ENCODE data around the gene ATF7IP2. TPM values are rescaled to one million over a fixed set of nuclear protein-coding genes. Genes with fewer than 3 reads are reported as not detected.

ATF7IP2 gene
- total and polyA plus RNA-seq, 2 of the 13 experiments (the other 11 are each of a cell fraction or from before 2014, with no cell fraction given): 117 to 217 TPM

- no peak for TF ChIP-seq ATF5 (CRISPR knock-in tag; IDR thresholded peaks at IDR 0.05; ENCODE audit: low read depth)
- no peak for TF ChIP-seq MED8 (CRISPR knock-in tag; IDR thresholded peaks at IDR 0.05; ENCODE audit: insufficient replicate concordance)
- TF ChIP-seq ZBTB4 (CRISPR knock-in tag; IDR thresholded peaks at IDR 0.05; ENCODE audit: borderline replicate concordance): peak; percentile 42; the same call in 1 of the 2 replicates
- TF ChIP-seq ZNF253 (CRISPR knock-in tag; IDR thresholded peaks at IDR 0.05; ENCODE audit: borderline replicate concordance): no peak
- no peak for TF ChIP-seq ZNF547 (CRISPR knock-in tag; IDR thresholded peaks at IDR 0.05)
- TF ChIP-seq ZNF34 (CRISPR knock-in tag; IDR thresholded peaks at IDR 0.05; ENCODE audit: borderline replicate concordance): no peak
- no peak for TF ChIP-seq ZNF747 (CRISPR knock-in tag; IDR thresholded peaks at IDR 0.05; ENCODE audit: borderline replicate concordance)
- TF ChIP-seq AHDC1 (CRISPR knock-in tag; IDR thresholded peaks at IDR 0.05; ENCODE audit: borderline replicate concordance): peak; percentile 48; the same call in 1 of the 2 replicates
- no peak for TF ChIP-seq ETS1 (CRISPR knock-in tag; IDR thresholded peaks at IDR 0.05)
- TF ChIP-seq TEAD3 (CRISPR knock-in tag; optimal IDR thresholded peaks at IDR 0.05; ENCODE audit: borderline replicate concordance): peak; percentile 87
- TF ChIP-seq DR1 (CRISPR knock-in tag; IDR thresholded peaks at IDR 0.05): no peak
- TF ChIP-seq ZSCAN29 (CRISPR knock-in tag; conservative IDR thresholded peaks at IDR 0.05): no peak
- 0 out of 2 replicates have a peak, but pooled peaks have one; percentile 21 for TF ChIP-seq PHF21A (CRISPR knock-in tag; IDR thresholded peaks at IDR 0.05)
- no peak for TF ChIP-seq ZBTB10 (CRISPR knock-in tag; IDR thresholded peaks at IDR 0.05; ENCODE audit: borderline replicate concordance)
These were observed 5.0 kb downstream of the ATF7IP2 start (continued) for GRCh38 chr16:10390867-10391266.
